MM.1S (cell line): ENCODE data around the gene MSANTD2.

ENCODE experiments used
- DNase-seq: peaks from one replicate; pipeline ENCODE4 v3.0.0-alpha.2; 2015
- H2AFZ ChIP-seq: fragments of 300-600 bp; sonication (generic); 2 replicates; pipeline ENCODE4 v1.6.0; 2016; ENCODE audit warnings: antibody characterized with exemption, low read length
- H3F3A ChIP-seq: fragments of 300-600 bp; sonication (generic); 2 replicates; pipeline ENCODE4 v1.6.1; 2016; ENCODE audit warnings: mild to moderate bottlenecking, antibody characterized with exemption, low read length, moderate library complexity, mixed read lengths; ENCODE audit not compliant: insufficient read depth
- H3K27ac ChIP-seq: fragments of 300-600 bp; sonication (generic); 2 replicates; pipeline ENCODE4 v1.5.1; 2016; ENCODE audit warnings: mild to moderate bottlenecking, low read length
- H3K27me3 ChIP-seq: fragments of 300-600 bp; sonication (generic); replicated peaks from 2 replicates; pipeline ENCODE4 v1.6.0; 2016; ENCODE audit warnings: low read length; ENCODE audit not compliant: insufficient read depth
- H3K36me3 ChIP-seq: fragments of 300-600 bp; sonication (generic); replicated peaks from 2 replicates; pipeline ENCODE4 v1.6.1; 2016; ENCODE audit warnings: mild to moderate bottlenecking, low read length, mixed read lengths; ENCODE audit not compliant: insufficient read depth
- H3K4me1 ChIP-seq: fragments of 300-600 bp; sonication (generic); 2 replicates; pipeline ENCODE4 v1.6.1; 2016; ENCODE audit warnings: low read length, mixed read lengths
- H3K4me2 ChIP-seq: fragments of 300-600 bp; sonication (generic); 2 replicates; pipeline ENCODE4 v1.6.0; 2016; ENCODE audit warnings: low read depth, low read length
- H3K4me3 ChIP-seq: fragments of 300-600 bp; sonication (generic); 2 replicates; pipeline ENCODE4 v1.5.1; 2016; ENCODE audit warnings: low read length, mixed read lengths
- H3K79me2 ChIP-seq: fragments of 300-600 bp; sonication (generic); 2 replicates; pipeline ENCODE4 v1.6.1; 2016; ENCODE audit warnings: mixed run types, low read length, mixed read lengths
- H3K9ac ChIP-seq: fragments of 300-600 bp; sonication (generic); 2 replicates; pipeline ENCODE4 v1.6.1; 2016; ENCODE audit warnings: low read length, mixed read lengths
- H3K9me2 ChIP-seq: fragments of 300-600 bp; sonication (generic); replicated peaks from 2 replicates; pipeline ENCODE4 v1.6.1; 2016; ENCODE audit warnings: mild to moderate bottlenecking, low read length, mixed read lengths; ENCODE audit not compliant: insufficient read depth
- H3K9me3 ChIP-seq: fragments of 300-600 bp; sonication (generic); replicated peaks from 2 replicates; pipeline ENCODE4 v1.6.1; 2016; ENCODE audit warnings: mild to moderate bottlenecking, low read length, mixed read lengths; ENCODE audit not compliant: insufficient read depth
- H4K20me1 ChIP-seq: fragments of 300-600 bp; sonication (generic); 2 replicates; pipeline ENCODE4 v1.6.1; 2016; ENCODE audit warnings: mild to moderate bottlenecking, low read length, moderate library complexity, mixed read lengths; ENCODE audit not compliant: insufficient read depth
- CTCF ChIP-seq: fragments of 300-600 bp; sonication (generic); IDR thresholded peaks from 2 replicates; pipeline ENCODE4 v1.5.1; 2016; ENCODE audit warnings: antibody characterized with exemption, low read length, mixed read lengths
- EZH2 ChIP-seq: fragments of 300-600 bp; sonication (generic); optimal IDR thresholded peaks from 2 replicates; pipeline ENCODE3; 2017; ENCODE audit warnings: low read depth, mild to moderate bottlenecking, antibody characterized with exemption, low read length, mixed read lengths
- EZH2phosphoT487 ChIP-seq: fragments of 300-600 bp; sonication (generic); IDR thresholded peaks from 2 replicates; pipeline ENCODE4 v1.6.1; 2018; ENCODE audit warnings: antibody characterized with exemption, low read length

MSANTD2 gene

GRCh38 chr11:124834526-124835180 is 34.4 kb upstream of the MSANTD2 start:
- no peak overlapping the region for H2AFZ ChIP-seq
- H3K9me3 ChIP-seq = no peaks in the 10 kb centered on the region
- no peak overlapping the region for H3K9ac ChIP-seq
- H3F3A ChIP-seq = 0 out of 2 replicates have a peak, but pooled peaks cover 6% of the 10 kb centered on the region
- H3K36me3 ChIP-seq = no peaks in the 10 kb centered on the region
- H3K4me1 ChIP-seq = peaks cover 4% of the 10 kb centered on the region; the same call in 1 of the 2 replicates
- no peak overlapping the region for H3K27ac ChIP-seq
- H3K27me3 ChIP-seq = peaks cover 20% of the 10 kb centered on the region
- no peaks in the 10 kb centered on the region for H4K20me1 ChIP-seq
- no peaks in the 10 kb centered on the region for H3K79me2 ChIP-seq
- no peak for DNase-seq
- no peak overlapping the region for H3K4me2 ChIP-seq
- H3K4me3 ChIP-seq = no peak overlapping the region
- no peaks in the 10 kb centered on the region for H3K9me2 ChIP-seq
- TF ChIP-seq EZH2 (no peak), EZH2phosphoT487 (no peak), CTCF (no peak)

- Histone ChIP-seq H3K27me3 (no peaks in the 10 kb centered on the region), H3F3A (0 out of 2 replicates have a peak, but pooled peaks cover 6% of the 10 kb centered on the region), H3K4me2 (no peak overlapping the region), H3K9ac (no peak overlapping the region), H3K79me2 (no peaks in the 10 kb centered on the region), H4K20me1 (no peaks in the 10 kb centered on the region), H2AFZ (no peak overlapping the region), H3K4me3 (no peak overlapping the region), H3K27ac (no peak overlapping the region), H3K4me1 (peaks cover 4% of the 10 kb centered on the region; the same call in 1 of the 2 replicates), H3K9me3 (no peaks in the 10 kb centered on the region), H3K9me2 (no peaks in the 10 kb centered on the region), H3K36me3 (no peaks in the 10 kb centered on the region)
- TF ChIP-seq EZH2 (no peak), EZH2phosphoT487 (no peak), CTCF (no peak)
- DNase-seq = no peak
Measured at GRCh38 chr11:124832571-124832970, 32.4 kb upstream of the MSANTD2 start.

- no peaks in the 10 kb centered on the region for H3K9me3 ChIP-seq
- no peak for DNase-seq
- H3K79me2 ChIP-seq = no peaks in the 10 kb centered on the region
- no peak overlapping the region for H3K27ac ChIP-seq
- H3K9ac ChIP-seq = no peak overlapping the region
- H3K4me3 ChIP-seq = no peak overlapping the region
- no peak for TF ChIP-seq EZH2phosphoT487
- no peak for TF ChIP-seq EZH2
- no peak for TF ChIP-seq CTCF
- H4K20me1 ChIP-seq = no peaks in the 10 kb centered on the region
- H3K27me3 ChIP-seq = no peaks in the 10 kb centered on the region
- H3K4me2 ChIP-seq = no peak overlapping the region
- no peaks in the 10 kb centered on the region; the same call in 1 of the 2 replicates for H3K4me1 ChIP-seq
- H3K9me2 ChIP-seq = no peaks in the 10 kb centered on the region
- no peak overlapping the region for H2AFZ ChIP-seq
- 0 out of 2 replicates have a peak, but pooled peaks cover 6% of the 10 kb centered on the region for H3F3A ChIP-seq
- H3K36me3 ChIP-seq = no peaks in the 10 kb centered on the region
Measured at GRCh38 chr11:124831897-124832296, 31.7 kb upstream of the MSANTD2 start.
